HL-60 (cell line): ENCODE measurements around the gene TTC17.
"Not testable (repeated sequence)": the region's sequence is repeated elsewhere in the genome, so short reads cannot be mapped to it uniquely, and the experiment has no call there.

Experiments
- DNase-seq, 2 experiments: peaks; one replicate each; pipeline ENCODE4 v3.0.0-alpha.2; 2010 to 2020; ENCODE audit warnings: low read depth in 1 of 2, low spot score in 1 of 2
- H3K27ac ChIP-seq: fragments of 250-450 bp; sonication (Bioruptor Pico); replicated peaks from 2 replicates; pipeline ENCODE4 v1.5.1; 2020; ENCODE audit warnings: mild to moderate bottlenecking, moderate library complexity
- H3K27me3 ChIP-seq: fragments of 250-450 bp; sonication (Bioruptor Pico); 2 replicates; pipeline ENCODE4 v1.5.1; 2021; ENCODE audit warnings: mild to moderate bottlenecking, moderate library complexity; ENCODE audit not compliant: insufficient read depth, poor library complexity, severe bottlenecking
- H3K4me3 ChIP-seq: replicated peaks from 2 replicates; pipeline ENCODE4 v1.5.1; 2011; ENCODE audit warnings: mild to moderate bottlenecking, control low read depth, low read length; ENCODE audit not compliant: insufficient read depth
- CTCF ChIP-seq: IDR thresholded peaks from one replicate; pipeline ENCODE4 v1.5.1; 2011; ENCODE audit warnings: low read length, control low read depth, inconsistent platforms; ENCODE audit not compliant: insufficient read depth
- GABPA ChIP-seq: IDR thresholded peaks from 2 replicates; pipeline ENCODE4 v1.6.1; 2012; ENCODE audit warnings: low read depth
- POLR2AphosphoS5 ChIP-seq: IDR thresholded peaks from 2 replicates; pipeline ENCODE4 v1.6.1; 2012; ENCODE audit warnings: low read depth
- SPI1 ChIP-seq: IDR thresholded peaks from 2 replicates; pipeline ENCODE4 v1.6.1; 2012; ENCODE audit warnings: low read depth, mild to moderate bottlenecking, borderline replicate concordance
- TF ChIP-seq, protein P1 (sequence below): IDR thresholded peaks from 2 replicates; pipeline ENCODE4 v1.6.1; 2012; ENCODE audit warnings: low read depth; ENCODE audit not compliant: insufficient replicate concordance

TTC17 gene

GRCh38 chr11:43401252-43401651 is 42.5 kb downstream of the TTC17 start:
- Histone ChIP-seq H3K27ac (no peak overlapping the region), H3K4me3 (no peak overlapping the region), H3K27me3 (no peaks in the 10 kb centered on the region)
- DNase-seq, result no peak
- TF ChIP-seq, protein P1, sequence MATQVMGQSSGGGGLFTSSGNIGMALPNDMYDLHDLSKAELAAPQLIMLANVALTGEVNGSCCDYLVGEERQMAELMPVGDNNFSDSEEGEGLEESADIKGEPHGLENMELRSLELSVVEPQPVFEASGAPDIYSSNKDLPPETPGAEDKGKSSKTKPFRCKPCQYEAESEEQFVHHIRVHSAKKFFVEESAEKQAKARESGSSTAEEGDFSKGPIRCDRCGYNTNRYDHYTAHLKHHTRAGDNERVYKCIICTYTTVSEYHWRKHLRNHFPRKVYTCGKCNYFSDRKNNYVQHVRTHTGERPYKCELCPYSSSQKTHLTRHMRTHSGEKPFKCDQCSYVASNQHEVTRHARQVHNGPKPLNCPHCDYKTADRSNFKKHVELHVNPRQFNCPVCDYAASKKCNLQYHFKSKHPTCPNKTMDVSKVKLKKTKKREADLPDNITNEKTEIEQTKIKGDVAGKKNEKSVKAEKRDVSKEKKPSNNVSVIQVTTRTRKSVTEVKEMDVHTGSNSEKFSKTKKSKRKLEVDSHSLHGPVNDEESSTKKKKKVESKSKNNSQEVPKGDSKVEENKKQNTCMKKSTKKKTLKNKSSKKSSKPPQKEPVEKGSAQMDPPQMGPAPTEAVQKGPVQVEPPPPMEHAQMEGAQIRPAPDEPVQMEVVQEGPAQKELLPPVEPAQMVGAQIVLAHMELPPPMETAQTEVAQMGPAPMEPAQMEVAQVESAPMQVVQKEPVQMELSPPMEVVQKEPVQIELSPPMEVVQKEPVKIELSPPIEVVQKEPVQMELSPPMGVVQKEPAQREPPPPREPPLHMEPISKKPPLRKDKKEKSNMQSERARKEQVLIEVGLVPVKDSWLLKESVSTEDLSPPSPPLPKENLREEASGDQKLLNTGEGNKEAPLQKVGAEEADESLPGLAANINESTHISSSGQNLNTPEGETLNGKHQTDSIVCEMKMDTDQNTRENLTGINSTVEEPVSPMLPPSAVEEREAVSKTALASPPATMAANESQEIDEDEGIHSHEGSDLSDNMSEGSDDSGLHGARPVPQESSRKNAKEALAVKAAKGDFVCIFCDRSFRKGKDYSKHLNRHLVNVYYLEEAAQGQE, result no peak
- TF ChIP-seq CTCF, result no peak
- TF ChIP-seq GABPA, result no peak
- TF ChIP-seq POLR2AphosphoS5, result no peak
- no peak for TF ChIP-seq SPI1

DNA sequence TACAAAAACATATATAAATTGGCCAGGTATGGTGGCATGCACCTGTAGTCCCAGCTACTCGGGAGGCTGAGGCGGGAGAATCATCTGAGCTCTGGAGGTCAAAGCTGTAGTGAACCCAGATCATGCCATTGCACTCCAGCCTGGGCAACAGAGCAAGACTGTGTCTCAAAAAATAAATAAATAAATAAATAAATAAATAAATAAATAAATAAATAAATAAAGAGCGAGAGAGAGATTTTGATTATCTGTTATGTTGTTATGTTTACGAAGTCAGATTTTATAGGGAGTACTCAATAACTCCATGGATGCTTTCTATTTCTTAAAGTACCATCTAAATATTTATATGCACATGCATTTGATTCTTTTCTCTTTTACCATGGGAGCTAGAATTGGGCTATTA is 43.1 kb downstream of the TTC17 start:
- not testable (repeated sequence) for H3K27me3 ChIP-seq, H3K4me3 ChIP-seq, H3K27ac ChIP-seq, DNase-seq

DNA sequence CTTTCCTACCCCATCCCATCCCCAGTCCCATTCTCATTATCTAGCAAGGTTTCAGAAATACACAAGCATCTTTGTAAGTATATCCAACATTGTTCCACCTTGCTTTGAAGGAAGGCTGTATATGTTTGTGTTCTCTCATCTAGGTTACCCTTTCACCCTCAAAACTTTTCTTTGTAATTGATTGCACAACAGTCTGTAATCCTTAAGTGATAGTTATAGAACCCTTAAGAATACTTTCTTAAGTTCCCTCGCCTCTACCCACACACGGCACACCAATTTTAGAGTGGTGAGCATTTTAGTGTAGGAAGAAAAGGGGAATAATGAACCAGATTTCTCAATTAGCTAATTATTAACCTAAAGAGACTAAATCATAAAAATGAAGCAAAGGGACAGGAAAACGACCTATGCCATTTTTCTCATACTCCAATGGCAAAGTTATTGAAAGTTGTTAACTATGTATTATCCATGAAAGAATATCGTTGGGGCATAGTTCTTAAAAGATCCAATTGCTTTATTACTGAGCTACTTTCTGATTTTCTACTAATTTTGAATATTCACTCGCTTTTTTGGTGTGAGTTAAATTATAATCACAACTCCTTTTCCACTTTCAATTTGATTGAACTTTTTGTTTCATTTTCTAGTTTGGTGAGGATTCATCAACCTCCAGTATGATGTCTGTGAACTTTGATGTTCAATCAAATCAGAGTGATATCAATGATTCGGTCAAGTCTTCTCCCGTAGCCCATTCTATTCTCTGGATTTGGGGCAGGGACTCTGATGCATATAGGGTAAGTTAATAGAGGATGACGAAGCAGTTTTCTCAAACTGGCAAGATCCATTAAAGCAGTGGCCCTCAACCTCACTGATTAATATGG is 44.9 kb downstream of the TTC17 start:
- Histone ChIP-seq H3K27me3 (no peaks in the 10 kb centered on the region), H3K4me3 (no peak overlapping the region), H3K27ac (no peak overlapping the region)
- no peak for DNase-seq
- TF ChIP-seq CTCF, result no peak
- TF ChIP-seq GABPA, result no peak
- no peak for TF ChIP-seq POLR2AphosphoS5
- no peak for TF ChIP-seq SPI1
- TF ChIP-seq, protein P1, result no peak

DNA sequence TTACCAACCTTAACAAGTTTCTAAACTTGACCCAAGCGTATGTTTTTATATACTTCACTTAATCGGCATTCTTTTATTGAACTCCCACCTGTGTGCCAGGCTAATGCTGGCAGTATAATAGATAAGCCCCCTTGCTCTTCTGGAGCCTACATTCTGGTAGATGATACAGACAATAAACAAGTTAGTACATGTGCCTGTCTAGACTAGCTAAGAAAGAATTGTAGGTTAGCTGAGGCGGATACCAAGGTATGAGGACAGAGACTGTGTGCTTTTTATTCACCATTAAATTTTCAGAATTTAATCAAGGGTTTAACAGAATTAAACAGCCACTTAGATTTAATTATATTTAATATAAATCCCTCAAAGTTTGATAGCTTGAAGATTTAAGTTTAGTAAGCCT is 45.7 kb downstream of the TTC17 start:
- no peak overlapping the region for H3K4me3 ChIP-seq
- TF ChIP-seq, protein P1, result no peak
- DNase-seq, result no peak

More for the DNA sequence above, 45.7 kb downstream of the TTC17 start:
- Histone ChIP-seq H3K27ac (no peak overlapping the region), H3K27me3 (no peaks in the 10 kb centered on the region)
